MV-4-11 (cell line): ENCODE data around the gene ZNF282.

Experiments used
- DNase-seq: peaks from one replicate; lab custom pipeline; 2025; lab: John Stamatoyannopoulos, UW

ZNF282 gene

DNA sequence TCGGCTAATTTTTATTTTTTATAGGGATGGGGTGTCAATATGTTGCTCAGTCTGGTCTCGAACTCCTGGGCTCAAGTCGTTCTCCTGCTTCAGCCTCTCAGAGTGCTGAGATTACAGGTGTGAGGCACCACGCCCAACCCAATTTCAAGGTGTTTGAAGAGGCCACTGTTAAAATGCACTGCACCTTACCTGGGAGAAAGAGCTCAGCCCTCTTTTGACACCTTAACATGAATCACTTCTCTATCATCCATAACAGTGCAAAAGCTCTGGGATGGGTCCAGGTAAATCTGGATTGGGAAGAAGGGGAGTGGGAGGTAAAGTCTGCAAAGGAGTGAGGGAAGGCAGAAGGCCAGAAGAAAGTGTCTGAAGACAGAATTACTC is 557 bp upstream of the ZNF282 start:
- no peak for DNase-seq

DNA sequence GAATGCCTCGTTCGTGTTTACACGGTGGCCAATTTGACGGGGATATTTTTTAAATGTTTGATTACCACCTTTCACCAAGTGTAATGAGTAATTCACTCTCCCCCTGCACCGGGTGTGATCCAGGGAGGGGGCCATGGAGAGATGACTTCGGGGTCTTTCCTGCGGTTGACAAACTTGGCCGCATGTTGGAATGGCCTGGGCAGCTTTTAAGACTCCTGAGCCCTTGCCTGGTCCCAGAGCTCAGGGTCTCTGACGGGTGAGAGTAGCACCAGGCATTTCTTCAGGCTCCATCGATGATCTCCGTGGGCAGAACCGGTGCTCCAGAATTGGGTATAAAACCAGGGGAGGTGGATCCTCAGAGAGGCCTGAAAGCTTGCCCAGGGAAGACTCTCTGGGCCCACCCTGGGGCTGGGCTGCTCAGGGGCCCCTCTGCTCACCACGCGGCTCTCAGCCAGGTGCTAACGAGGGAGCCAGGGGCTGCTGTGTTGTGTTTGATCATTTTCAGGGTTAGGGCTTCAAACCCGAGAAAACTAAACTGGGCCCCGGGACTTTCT is 882 bp downstream of the ZNF282 start:
- DNase-seq = no peak

DNA sequence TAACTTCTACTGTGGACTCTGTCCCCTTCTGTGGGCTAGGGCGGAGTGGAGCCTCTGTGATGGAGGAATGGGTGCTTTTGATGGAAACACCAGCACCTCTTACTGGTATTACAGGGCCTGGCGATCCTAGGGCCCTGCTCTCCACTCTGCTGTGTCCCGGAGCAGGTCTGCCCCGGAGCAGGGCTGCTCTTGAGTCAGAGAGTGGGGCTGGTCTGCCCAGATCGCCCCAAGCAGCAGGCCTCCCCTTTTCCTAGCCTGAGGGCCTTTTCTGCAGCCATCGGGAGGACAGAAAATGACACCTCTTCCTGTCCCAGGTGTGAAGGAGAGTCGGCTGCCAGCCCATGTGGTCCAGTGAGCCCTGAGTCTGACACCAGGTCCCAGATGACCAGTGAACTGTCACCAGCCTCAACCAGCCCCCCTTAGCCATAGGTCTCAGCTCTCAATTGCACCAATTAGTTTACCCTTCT is 1.4 kb downstream of the ZNF282 start:
- DNase-seq = no peak

- no peak for DNase-seq
Measured at GRCh38 chr7:149197675-149198074, 2.3 kb downstream of the ZNF282 start.

DNA sequence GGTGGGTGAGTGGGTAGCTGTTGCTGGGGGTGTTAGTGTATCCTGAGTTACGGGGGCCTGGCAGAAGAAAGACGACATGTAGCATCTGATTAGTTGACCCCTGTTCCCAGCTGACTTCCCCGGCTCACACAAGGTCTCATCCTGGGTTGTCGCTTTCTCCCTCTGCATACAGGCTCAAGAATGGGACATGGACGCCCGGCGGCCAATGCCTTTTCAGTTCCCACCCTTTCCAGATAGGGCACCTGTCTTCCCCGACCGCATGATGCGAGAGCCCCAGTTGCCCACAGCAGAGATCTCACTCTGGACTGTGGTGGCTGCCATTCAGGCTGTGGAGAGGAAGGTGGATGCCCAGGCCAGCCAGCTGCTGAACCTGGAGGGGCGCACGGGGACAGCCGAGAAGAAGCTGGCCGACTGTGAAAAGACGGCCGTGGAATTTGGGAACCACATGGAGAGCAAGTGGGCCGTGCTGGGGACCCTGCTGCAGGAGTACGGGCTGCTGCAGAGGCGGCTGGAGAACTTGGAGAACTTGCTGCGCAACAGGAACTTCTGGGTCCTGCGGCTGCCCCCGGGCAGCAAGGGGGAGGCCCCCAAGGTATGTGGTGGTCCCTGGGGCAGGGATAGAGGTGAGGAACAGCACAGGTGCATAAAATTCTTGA is 2.9 kb downstream of the ZNF282 start:
- DNase-seq = no peak

GRCh38 chr7:149199234-149199995 is 4.1 kb downstream of the ZNF282 start:
- DNase-seq = no peak

GRCh38 chr7:149202831-149203231 is 7.5 kb downstream of the ZNF282 start:
- peak; percentile 12 for DNase-seq

GRCh38 chr7:149205690-149206381 is 10.5 kb downstream of the ZNF282 start:
- peak; percentile 82 for DNase-seq

- DNase-seq = no peak
Measured at GRCh38 chr7:149207324-149208035, 12.1 kb downstream of the ZNF282 start.

DNA sequence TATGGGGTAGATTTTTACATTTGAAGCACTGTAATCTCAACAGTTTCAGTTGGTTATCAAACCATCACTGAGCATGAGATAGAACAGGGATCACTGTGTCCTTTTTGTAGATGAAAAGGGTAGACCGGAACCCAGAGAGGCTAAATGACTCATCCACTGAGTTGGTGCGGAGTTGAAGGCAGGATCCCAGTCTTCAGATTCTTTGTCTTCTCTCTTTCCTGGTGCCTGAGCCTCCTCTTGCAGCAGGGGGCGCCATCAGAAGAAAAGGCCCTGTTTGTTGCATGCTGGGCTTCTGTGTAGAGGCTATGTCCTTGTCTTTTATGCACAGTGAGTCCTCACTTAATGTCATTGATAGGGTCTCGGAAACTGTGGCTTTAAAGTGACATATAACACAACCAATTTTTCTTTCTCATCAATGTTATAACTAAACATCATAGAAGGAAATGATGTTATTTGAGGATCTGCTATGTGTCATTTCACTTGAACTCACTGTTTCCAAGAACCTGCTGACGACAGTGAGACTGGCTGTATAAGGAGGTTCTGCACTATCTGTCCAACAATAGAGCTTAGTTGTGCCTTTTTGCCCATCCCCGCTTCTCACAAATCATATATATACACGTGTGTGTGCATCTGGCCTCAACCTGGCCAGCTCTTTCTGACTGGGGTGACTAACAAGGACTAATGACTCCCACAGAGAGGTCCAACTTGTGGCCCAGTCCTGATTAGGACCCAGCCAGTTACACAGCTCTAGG is 14.3 kb downstream of the ZNF282 start:
- peak; percentile 61 for DNase-seq

GRCh38 chr7:149210551-149210950 is 15.2 kb downstream of the ZNF282 start:
- DNase-seq = no peak

DNA sequence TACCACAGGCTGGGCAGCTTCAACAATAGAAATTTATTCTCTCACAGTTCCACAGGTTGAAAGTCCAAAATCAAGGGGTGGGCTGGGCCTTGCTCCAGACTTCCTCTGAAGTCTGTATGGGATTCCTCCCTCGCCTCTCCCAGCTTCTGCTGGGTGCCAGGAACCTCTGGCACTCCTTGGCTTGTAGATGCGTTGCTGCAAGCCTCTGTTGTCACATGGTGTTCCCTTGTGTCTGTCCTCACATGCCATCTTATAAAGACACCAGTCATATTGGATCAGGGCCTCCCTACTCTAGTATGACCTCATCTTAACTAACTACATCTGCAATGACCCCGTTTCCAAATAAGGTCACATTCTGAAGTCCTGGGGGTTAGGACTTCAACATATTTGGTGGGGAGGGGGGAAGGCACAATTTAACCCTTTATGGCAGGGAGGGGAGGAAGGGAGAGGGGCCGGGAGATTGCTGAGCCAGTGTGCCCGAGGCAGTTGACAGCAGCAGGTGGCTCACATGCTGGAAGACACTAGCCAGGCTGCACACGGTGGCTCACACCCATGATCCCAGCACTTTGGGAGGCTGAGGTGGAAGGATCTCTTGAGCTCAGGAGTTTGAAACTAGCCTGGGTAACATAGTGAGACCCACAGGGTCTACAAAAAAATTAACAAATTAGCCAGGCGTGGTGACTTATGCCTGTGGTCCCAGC is 18.8 kb downstream of the ZNF282 start:
- no peak for DNase-seq

- no peak for DNase-seq
Measured at GRCh38 chr7:149216402-149216801, 21.1 kb downstream of the ZNF282 start.

DNA sequence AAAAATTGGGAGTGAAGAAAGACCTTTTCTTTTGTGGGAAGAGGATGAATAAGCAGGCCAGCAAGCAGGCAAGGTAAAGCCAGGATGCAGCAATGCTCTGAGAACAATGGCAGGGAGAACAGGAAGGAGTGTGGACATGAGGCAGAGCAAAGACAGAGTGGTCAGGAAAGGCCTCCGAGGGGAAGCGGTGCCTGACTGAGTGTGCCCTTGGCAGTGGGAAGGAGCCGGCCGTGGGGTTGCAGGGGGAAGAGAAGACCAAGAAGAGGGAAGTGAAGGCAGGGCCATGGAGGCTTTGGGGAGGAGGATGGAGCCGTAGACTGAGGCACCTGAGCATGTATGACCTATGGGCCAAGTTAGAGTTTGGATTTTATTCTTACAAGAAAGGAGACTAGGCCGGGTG is 22.2 kb downstream of the ZNF282 start:
- no peak for DNase-seq

- DNase-seq = no peak
Measured at GRCh38 chr7:149218469-149219420, 23.4 kb downstream of the ZNF282 start.

- no peak for DNase-seq
Measured at GRCh38 chr7:149220534-149220933, 25.2 kb downstream of the ZNF282 start.

DNA sequence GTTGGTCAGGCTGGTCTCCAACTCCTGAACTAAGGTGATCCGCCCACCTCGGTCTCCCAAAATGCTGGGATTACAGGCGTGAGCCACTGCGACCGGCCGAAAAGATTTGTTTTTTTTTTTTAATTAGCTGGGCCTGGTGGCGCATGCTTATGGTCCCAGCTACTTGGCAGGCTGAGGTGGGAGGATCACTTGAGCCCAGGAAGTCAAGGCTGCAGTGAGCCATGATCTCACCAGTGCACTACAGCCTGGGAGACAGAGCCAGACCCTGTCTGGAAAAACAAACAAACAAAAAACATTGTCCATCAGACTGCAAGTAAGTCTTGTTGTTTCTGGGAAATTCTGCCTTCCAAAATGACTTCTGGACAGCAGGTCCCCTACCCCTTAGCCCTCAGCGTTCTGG is 27.8 kb downstream of the ZNF282 start:
- no peak for DNase-seq

DNA sequence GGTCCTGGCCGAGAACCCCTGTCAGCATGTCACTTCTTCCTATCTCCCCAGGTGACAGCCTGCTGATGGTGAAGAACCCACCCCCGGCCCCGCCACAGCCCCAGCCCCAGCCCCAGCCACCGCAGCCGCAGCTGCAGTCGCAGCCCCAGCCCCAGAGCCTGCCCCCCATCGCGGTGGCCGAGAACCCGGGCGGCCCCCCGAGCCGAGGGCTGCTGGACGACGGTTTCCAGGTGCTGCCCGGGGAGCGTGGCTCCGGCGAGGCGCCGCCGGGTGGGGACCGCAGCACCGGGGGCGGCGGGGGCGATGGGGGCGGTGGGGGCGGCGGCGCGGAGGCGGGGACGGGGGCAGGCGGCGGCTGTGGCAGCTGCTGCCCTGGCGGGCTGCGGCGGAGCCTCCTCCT is 28.4 kb downstream of the ZNF282 start:
- DNase-seq = no peak

DNA sequence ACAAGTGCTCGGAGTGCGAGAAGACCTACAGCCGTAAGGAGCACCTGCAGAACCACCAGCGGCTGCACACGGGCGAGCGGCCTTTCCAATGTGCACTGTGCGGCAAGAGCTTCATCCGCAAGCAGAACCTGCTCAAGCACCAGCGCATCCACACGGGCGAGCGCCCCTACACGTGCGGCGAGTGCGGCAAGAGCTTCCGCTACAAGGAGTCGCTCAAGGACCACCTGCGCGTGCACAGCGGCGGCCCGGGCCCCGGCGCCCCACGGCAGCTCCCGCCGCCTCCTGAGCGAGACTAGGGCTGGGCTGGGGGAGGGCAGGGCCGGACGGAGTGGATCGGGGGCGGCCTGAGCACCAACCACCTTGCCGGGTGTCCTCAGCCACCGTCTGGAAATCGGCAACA is 29.0 kb downstream of the ZNF282 start:
- no peak for DNase-seq

- DNase-seq = no peak
Measured at GRCh38 chr7:149225106-149225505, 29.8 kb downstream of the ZNF282 start.
